Panc1 (cell line): ENCODE measurements around the gene GBP6. TPM values are rescaled to one million over a fixed set of nuclear protein-coding genes. Genes with fewer than 3 reads are reported as not detected.
"Not testable (repeated sequence)": the region's sequence is repeated elsewhere in the genome, so short reads cannot be mapped to it uniquely, and the experiment has no call there.

Experiments
- ATAC-seq: fragments of 200-7000 bp; cut with Tn5 transposase; 2 replicates; pipeline ENCODE4 v1.9.1; 2020; ENCODE audit warnings: mild to moderate bottlenecking, moderate library complexity
- BruUV-seq: library from RNA; stranded (reverse); fragments of 400-500 nt; replicated peaks from 2 replicates; lab custom pipeline; 2021; lab: Mats Ljungman, UMichigan
- CTCF ChIA-PET: fragments of 300-600 bp; sonication (Branson Sonifier 250); formaldehyde crosslinking; loops from one replicate; lab custom pipeline; 2022; ENCODE audit warnings: antibody characterized with exemption; lab: Charles Lee
- POLR2A ChIA-PET: fragments of 300-600 bp; sonication (Branson Sonifier 250); formaldehyde crosslinking; loops from one replicate; lab custom pipeline; 2022; ENCODE audit warnings: antibody characterized with exemption; lab: Charles Lee
- DNase-seq: peaks from one replicate; pipeline ENCODE4 v3.0.0-alpha.2; 2010; ENCODE audit warnings: low read depth, low spot score
- H3K27ac ChIP-seq: 2 replicates; pipeline ENCODE4 v1.5.1; 2011; ENCODE audit warnings: mild to moderate bottlenecking, low read length, inconsistent platforms
- H3K27me3 ChIP-seq: fragments of 200-500 bp; sonication (Bioruptor generic); 2 replicates; pipeline ENCODE4 v1.6.0; 2014; ENCODE audit warnings: low read length, inconsistent platforms; ENCODE audit not compliant: control insufficient read depth, insufficient read depth
- H3K36me3 ChIP-seq: fragments of 200-500 bp; sonication (Bioruptor generic); 2 replicates; pipeline ENCODE4 v1.5.1; 2014; ENCODE audit warnings: inconsistent platforms, mild to moderate bottlenecking, low read length, moderate library complexity; ENCODE audit not compliant: control insufficient read depth, insufficient read depth
- H3K4me1 ChIP-seq: 2 replicates; pipeline ENCODE4 v1.5.1; 2011; ENCODE audit warnings: inconsistent platforms, mild to moderate bottlenecking, low read length, moderate library complexity; ENCODE audit not compliant: control insufficient read depth, insufficient read depth
- H3K4me3 ChIP-seq, 2 experiments: 2 replicates each; pipeline ENCODE4 v1.5.1; 2011 to 2012; ENCODE audit warnings: low read depth in 2 of 2, low read length in 2 of 2, mild to moderate bottlenecking in 2 of 2, inconsistent platforms in 1 of 2, moderate library complexity in 1 of 2
- H3K9me3 ChIP-seq: fragments of 200-500 bp; sonication (Bioruptor generic); 2 replicates; pipeline ENCODE4 v1.5.1; 2014; ENCODE audit warnings: low read depth, mild to moderate bottlenecking, inconsistent platforms, low read length, moderate library complexity; ENCODE audit not compliant: control insufficient read depth, insufficient read depth
- POLR2AphosphoS5 ChIP-seq: IDR thresholded peaks from 2 replicates; pipeline ENCODE4 v1.6.1; 2012; ENCODE audit warnings: mild to moderate bottlenecking, low read depth, low read length, moderate library complexity
- SIN3A ChIP-seq: IDR thresholded peaks from 2 replicates; pipeline ENCODE4 v1.6.1; 2012; ENCODE audit warnings: low read depth, mild to moderate bottlenecking, low read length, moderate library complexity, borderline replicate concordance; ENCODE audit not compliant: insufficient read depth
- TCF7L2 ChIP-seq: IDR thresholded peaks from 2 replicates; pipeline ENCODE4 v1.6.1; 2011; ENCODE audit warnings: mild to moderate bottlenecking, low read depth, low read length, inconsistent platforms
- in situ Hi-C: cut with HindIII; loops from 2 replicates; pipeline ENCODE4 v1.10.0; 2016; ENCODE audit warnings: low sequenced_read_pairs, low pct_unique_long_range_greater_than_20kb
- intact Hi-C: fragments of 100-400 bp; cut with micrococcal nuclease; formaldehyde crosslinking; loops from one replicate; pipeline ENCODE4 v1.10.0; 2022; ENCODE audit not compliant: unreplicated experiment
- total RNA-seq: library from RNA; stranded (reverse); gene quantifications from one replicate; pipeline ENCODE4 v1.2.1, GENCODE V29; 2021; ENCODE audit not compliant: unreplicated experiment
- TF ChIP-seq, protein P1 (sequence below), 2 experiments: IDR thresholded peaks; 2 replicates each; pipeline ENCODE4 v1.6.1; 2011 to 2012; ENCODE audit warnings: low read depth in 2 of 2, control low read depth in 1 of 2, low read length in 1 of 2, mild to moderate bottlenecking in 1 of 2, moderate library complexity in 1 of 2; ENCODE audit not compliant: insufficient read depth in 1 of 2
- TF ChIP-seq, protein P2 (sequence below): fragments of 450-650 bp; IDR thresholded peaks from 2 replicates; pipeline ENCODE4 v1.5.1; 2017; ENCODE audit warnings: mild to moderate bottlenecking

Gene GBP6
- total RNA-seq, 1 experiment from 2014 or later, result not detected

DNA sequence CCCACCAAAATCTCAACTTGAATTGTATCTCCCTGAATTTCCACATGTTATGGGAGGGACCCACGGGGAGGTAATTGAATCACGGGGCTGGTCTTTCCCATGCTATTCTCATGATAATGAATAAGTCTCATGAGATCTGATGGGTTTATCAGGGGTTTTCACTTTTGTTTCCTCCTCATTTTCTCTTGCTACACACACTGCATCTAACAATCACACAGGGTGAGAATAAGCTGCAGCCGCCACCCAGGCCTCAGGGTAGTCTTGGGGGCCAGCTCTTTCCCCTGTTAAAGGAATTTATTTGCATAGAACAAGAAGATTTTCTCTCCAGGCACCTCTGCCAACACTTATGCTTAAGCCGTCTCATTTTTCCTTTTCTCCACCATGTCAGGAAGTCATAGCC lies 26.0 kb upstream of the GBP6 start:
- Histone ChIP-seq H3K4me1 (no peaks in the 10 kb centered on the region), H3K36me3 (no peaks in the 10 kb centered on the region), H3K4me3 (no peak overlapping the region), H3K9me3 (no peaks in the 10 kb centered on the region), H3K27ac (no peak overlapping the region), H3K27me3 (no peaks in the 10 kb centered on the region; the same call in 1 of the 2 replicates)
- TF ChIP-seq SIN3A (no peak), TCF7L2 (no peak), POLR2AphosphoS5 (no peak)
- TF ChIP-seq, protein P1, sequence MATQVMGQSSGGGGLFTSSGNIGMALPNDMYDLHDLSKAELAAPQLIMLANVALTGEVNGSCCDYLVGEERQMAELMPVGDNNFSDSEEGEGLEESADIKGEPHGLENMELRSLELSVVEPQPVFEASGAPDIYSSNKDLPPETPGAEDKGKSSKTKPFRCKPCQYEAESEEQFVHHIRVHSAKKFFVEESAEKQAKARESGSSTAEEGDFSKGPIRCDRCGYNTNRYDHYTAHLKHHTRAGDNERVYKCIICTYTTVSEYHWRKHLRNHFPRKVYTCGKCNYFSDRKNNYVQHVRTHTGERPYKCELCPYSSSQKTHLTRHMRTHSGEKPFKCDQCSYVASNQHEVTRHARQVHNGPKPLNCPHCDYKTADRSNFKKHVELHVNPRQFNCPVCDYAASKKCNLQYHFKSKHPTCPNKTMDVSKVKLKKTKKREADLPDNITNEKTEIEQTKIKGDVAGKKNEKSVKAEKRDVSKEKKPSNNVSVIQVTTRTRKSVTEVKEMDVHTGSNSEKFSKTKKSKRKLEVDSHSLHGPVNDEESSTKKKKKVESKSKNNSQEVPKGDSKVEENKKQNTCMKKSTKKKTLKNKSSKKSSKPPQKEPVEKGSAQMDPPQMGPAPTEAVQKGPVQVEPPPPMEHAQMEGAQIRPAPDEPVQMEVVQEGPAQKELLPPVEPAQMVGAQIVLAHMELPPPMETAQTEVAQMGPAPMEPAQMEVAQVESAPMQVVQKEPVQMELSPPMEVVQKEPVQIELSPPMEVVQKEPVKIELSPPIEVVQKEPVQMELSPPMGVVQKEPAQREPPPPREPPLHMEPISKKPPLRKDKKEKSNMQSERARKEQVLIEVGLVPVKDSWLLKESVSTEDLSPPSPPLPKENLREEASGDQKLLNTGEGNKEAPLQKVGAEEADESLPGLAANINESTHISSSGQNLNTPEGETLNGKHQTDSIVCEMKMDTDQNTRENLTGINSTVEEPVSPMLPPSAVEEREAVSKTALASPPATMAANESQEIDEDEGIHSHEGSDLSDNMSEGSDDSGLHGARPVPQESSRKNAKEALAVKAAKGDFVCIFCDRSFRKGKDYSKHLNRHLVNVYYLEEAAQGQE (IDR thresholded peaks at IDR 0.05; ENCODE audit: insufficient read depth in 1 of 2, low read depth in 2 of 2, low read length in 1 of 2), result no peak
- TF ChIP-seq, protein P2, sequence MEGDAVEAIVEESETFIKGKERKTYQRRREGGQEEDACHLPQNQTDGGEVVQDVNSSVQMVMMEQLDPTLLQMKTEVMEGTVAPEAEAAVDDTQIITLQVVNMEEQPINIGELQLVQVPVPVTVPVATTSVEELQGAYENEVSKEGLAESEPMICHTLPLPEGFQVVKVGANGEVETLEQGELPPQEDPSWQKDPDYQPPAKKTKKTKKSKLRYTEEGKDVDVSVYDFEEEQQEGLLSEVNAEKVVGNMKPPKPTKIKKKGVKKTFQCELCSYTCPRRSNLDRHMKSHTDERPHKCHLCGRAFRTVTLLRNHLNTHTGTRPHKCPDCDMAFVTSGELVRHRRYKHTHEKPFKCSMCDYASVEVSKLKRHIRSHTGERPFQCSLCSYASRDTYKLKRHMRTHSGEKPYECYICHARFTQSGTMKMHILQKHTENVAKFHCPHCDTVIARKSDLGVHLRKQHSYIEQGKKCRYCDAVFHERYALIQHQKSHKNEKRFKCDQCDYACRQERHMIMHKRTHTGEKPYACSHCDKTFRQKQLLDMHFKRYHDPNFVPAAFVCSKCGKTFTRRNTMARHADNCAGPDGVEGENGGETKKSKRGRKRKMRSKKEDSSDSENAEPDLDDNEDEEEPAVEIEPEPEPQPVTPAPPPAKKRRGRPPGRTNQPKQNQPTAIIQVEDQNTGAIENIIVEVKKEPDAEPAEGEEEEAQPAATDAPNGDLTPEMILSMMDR, result no peak
- in situ Hi-C loops (no loop called here), intact Hi-C loops (no loop called here)
- ChIA-PET CTCF (no interaction called here), POLR2A (no interaction called here)
- no TSS peak for BruUV-seq
- DNase-seq (no peak), ATAC-seq (no peak)

DNA sequence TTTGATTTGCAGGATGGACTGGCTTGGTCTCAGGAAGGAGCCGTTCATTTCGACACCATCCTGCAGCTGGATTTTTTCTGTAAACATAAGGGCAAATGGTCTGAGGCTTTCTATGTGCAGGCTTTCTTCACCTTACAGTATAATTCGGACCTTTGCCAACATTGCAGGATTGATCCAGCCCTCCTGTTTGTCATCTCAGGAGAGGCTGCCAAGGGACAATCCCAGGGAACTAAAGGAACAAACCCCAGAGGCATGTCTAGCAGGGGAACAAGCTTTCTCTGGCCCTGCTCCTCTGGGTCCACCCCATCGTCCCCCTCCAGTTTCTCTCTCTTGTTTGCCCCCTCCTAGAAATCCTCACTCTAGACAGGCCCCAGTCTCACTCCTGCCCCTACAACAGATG lies 24.8 kb upstream of the GBP6 start:
- ATAC-seq (no peak), DNase-seq (no peak)
- H3K9me3 ChIP-seq, result no peaks in the 10 kb centered on the region
- no peak for TF ChIP-seq SIN3A
- TF ChIP-seq, protein P2, result no peak
- TF ChIP-seq, protein P1 (IDR thresholded peaks at IDR 0.05; ENCODE audit: insufficient read depth in 1 of 2, low read depth in 2 of 2, low read length in 1 of 2), result no peak
- TF ChIP-seq POLR2AphosphoS5, result no peak
- no peak for TF ChIP-seq TCF7L2
- no peak overlapping the region for H3K27ac ChIP-seq
- no peak overlapping the region for H3K4me3 ChIP-seq
- intact Hi-C loops, result no loop called here
- ChIA-PET POLR2A (no interaction called here), CTCF (no interaction called here)
- H3K27me3 ChIP-seq, result no peaks in the 10 kb centered on the region; the same call in 1 of the 2 replicates
- BruUV-seq, result no TSS peak
- in situ Hi-C loops, result no loop called here
- no peaks in the 10 kb centered on the region for H3K36me3 ChIP-seq
- H3K4me1 ChIP-seq, result no peaks in the 10 kb centered on the region

DNA sequence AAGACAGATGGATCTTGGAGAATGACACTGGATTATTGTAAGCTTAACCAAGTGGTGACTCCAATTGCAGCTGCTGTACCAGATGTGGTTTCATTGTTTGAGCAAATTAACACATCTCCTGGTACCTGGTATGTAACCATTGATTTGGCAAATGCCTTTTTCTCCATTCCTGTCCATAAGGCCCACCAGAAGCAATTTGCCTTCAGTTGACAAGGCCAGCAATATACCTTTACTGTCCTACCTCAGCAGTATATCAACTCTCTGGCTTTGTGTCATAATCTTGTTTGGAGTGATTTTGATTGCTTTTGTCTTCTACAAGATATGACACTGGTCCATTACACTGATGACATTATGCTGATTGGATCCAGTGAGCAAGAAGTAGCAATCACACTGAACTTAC lies 18.4 kb upstream of the GBP6 start:
- DNase-seq, H3K27me3 ChIP-seq, H3K27ac ChIP-seq, H3K4me3 ChIP-seq, CTCF ChIA-PET, POLR2A ChIA-PET, H3K4me1 ChIP-seq, H3K9me3 ChIP-seq, ATAC-seq, in situ Hi-C loops, H3K36me3 ChIP-seq, BruUV-seq, intact Hi-C loops: not testable (repeated sequence)
